Tibial artery (tissue), 4 donors: ENCODE results near the gene DBF4B.

Experiments used
- DNase-seq, 2 donors: peaks; one replicate each; pipeline ENCODE4 v3.0.0-alpha.2; 2019
- H3K27ac ChIP-seq, 2 donors: fragments of 200-600 bp; sonication (generic) in 1 of 2; 1 replicate in 1 of 2; 2 replicates in 1 of 2; pipeline ENCODE4 v1.5.1; 2018 to 2019; ENCODE audit warnings: mild to moderate bottlenecking in 1 of 2
- H3K27me3 ChIP-seq, 2 donors: fragments of 200-600 bp; sonication (generic) in 1 of 2; one replicate each; pipeline versions ENCODE4 v1.5.1 to v1.6.0; 2016 to 2019
- H3K36me3 ChIP-seq, 3 donors: fragments of 200-600 bp; sonication (generic) in 2 of 3; one replicate each; pipeline ENCODE4 v1.5.1; 2016 to 2019; ENCODE audit warnings: mild to moderate bottlenecking in 2 of 3
- H3K4me1 ChIP-seq, 4 donors: fragments of 200-600 bp; sonication (generic) in 2 of 4; 1 replicate in 3 of 4; 2 replicates in 1 of 4; pipeline ENCODE4 v1.5.1; 2016 to 2019
- H3K4me3 ChIP-seq, 2 donors: fragments of 200-600 bp; sonication (generic) in 1 of 2; 1 replicate in 1 of 2; 2 replicates in 1 of 2; pipeline ENCODE4 v1.5.1; 2018 to 2019; ENCODE audit warnings: mild to moderate bottlenecking in 2 of 2
- H3K9me3 ChIP-seq, 3 donors: fragments of 200-600 bp; sonication (generic) in 1 of 3; one replicate each; pipeline ENCODE4 v1.5.1; 2016 to 2019
- intact Hi-C: fragments of 100-400 bp; cut with DNase I; formaldehyde crosslinking; loops from one replicate; pipeline ENCODE4 v1.15.0; 2023; ENCODE audit warnings: low total_unique reads
- TF ChIP-seq, protein P1 (sequence below), 2 experiments: fragments of 200-600 bp in 1 of 2; fragments of 450-650 bp in 1 of 2; IDR thresholded peaks; one replicate each; pipeline ENCODE4 v1.5.1; 2017 to 2019; ENCODE audit warnings: antibody characterized with exemption in 2 of 2, mild to moderate bottlenecking in 1 of 2, moderate library complexity in 1 of 2

Gene DBF4B

DNA sequence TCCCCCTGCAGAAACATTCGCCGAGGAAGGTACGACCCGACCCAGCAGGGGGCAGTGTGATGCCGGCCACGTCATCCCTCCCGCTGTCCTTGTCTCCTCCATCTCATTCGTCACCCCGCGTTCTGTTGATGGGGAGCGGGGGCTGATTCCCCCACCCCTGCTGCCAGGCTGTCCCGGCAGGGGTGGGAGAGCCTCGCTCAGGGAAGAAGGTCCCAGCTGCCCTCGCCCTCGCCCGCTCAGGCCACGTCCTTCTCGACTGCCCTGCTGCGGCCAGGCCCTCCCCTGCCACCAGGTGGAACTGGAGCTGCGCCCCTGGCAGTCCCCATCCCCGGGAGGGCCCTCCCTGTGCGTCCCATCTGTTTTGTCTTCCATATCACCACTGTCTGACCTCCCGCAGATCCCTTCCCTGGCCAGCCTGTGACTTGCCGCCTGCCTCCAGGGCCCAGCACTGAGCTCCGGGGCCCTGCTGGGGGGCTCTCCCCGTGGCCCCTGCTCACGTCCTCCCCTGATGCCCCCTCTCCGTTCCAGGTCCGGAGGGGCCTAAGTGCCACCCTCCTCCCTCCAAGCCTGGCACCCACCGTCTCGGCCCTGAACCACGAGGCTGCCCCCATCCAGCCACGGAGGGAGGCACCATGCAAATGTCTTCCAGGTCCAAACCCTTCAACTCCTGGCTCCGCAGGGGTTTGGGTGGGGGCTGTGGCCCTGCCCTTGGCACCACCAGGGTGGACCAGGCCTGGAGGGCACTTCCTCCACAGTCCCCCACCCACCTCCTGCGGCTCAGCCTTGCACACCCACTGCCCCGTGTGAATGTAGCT lies 71.0 kb downstream of the DBF4B start:
- TF ChIP-seq, protein P1, sequence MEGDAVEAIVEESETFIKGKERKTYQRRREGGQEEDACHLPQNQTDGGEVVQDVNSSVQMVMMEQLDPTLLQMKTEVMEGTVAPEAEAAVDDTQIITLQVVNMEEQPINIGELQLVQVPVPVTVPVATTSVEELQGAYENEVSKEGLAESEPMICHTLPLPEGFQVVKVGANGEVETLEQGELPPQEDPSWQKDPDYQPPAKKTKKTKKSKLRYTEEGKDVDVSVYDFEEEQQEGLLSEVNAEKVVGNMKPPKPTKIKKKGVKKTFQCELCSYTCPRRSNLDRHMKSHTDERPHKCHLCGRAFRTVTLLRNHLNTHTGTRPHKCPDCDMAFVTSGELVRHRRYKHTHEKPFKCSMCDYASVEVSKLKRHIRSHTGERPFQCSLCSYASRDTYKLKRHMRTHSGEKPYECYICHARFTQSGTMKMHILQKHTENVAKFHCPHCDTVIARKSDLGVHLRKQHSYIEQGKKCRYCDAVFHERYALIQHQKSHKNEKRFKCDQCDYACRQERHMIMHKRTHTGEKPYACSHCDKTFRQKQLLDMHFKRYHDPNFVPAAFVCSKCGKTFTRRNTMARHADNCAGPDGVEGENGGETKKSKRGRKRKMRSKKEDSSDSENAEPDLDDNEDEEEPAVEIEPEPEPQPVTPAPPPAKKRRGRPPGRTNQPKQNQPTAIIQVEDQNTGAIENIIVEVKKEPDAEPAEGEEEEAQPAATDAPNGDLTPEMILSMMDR (IDR thresholded peaks at IDR 0.05): peak; percentile 84 to 92
- Histone ChIP-seq H3K36me3 (no peaks in the 10 kb centered on the region), H3K4me3 (peak overlapping the region; percentile 35 to 53), H3K9me3 (no peaks in the 10 kb centered on the region), H3K27ac (peak overlapping the region; percentile 30 to 39), H3K27me3 (peaks cover 0 to 4% of the 10 kb centered on the region in 2 donors), H3K4me1 (peaks cover 0 to 47% (median 35%) of the 10 kb centered on the region in 4 donors)
- DNase-seq: peak; percentile 65 to 86
- intact Hi-C loops: loop anchor here (5.0 kb wide), 1 partner anchor 243 kb away; no protein-coding TSS in a partner anchor

DNA sequence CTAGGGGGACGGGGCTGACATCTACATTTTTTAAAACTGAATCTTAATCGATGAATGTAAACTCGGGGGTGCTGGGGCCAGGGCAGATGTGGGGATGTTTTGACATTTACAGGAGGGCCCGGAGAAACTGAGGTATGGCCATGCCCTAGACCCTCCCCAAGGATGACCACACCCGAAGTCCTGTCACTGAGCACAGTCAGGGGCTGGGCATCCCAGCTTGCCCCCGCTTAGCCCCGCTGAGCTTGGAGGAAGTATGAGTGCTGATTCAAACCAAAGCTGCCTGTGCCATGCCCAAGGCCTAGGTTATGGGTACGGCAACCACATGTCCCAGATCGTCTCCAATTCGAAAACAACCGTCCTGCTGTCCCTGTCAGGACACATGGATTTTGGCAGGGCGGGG lies 71.7 kb downstream of the DBF4B start:
- TF ChIP-seq, protein P1 (IDR thresholded peaks at IDR 0.05): no peak
- no peak for DNase-seq
- H3K9me3 ChIP-seq: no peaks in the 10 kb centered on the region
- H3K4me1 ChIP-seq: peaks cover 0 to 43% (median 32%) of the 10 kb centered on the region in 4 donors
- no peak overlapping the region for H3K4me3 ChIP-seq
- H3K27me3 ChIP-seq: peaks cover 0 to 4% of the 10 kb centered on the region in 2 donors
- intact Hi-C loops: no loop called here
- no peak overlapping the region for H3K27ac ChIP-seq
- H3K36me3 ChIP-seq: no peaks in the 10 kb centered on the region

DNA sequence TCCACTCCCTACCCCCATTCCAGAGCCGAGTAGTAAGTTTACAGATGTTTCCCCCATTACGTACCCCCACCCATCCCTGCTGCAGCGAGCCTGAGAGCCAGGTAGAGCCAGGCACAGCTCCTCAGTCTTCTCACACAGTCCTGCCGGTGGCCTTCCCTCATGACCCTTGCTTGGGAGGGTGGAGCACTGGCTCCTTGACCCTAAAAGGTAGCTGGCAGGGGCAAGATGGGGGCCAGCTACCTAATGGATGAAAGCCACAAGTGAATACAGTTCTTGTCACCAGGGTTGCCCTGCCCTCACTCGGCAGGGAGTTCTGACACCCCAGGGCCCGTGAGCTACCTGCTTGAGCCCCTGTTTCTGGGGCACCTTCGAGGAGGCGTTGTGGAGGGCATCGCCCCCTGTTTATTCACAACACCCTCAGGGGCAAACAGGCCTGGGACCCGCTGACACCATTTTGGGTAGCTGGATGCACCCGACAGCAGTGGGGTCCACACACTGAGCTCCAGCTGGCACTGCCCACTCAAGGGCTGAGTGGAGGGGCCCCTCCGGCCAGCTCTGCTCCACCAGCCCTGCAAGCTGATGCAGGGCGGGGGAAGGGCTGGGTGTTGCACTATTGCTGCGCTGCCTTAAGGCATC lies 72.5 kb downstream of the DBF4B start:
- intact Hi-C loops: no loop called here
- TF ChIP-seq, protein P1 (IDR thresholded peaks at IDR 0.05): no peak
- no peak overlapping the region for H3K27ac ChIP-seq
- H3K9me3 ChIP-seq: no peaks in the 10 kb centered on the region
- peaks cover 0 to 40% (median 26%) of the 10 kb centered on the region in 4 donors for H3K4me1 ChIP-seq
- H3K27me3 ChIP-seq: peaks cover 0 to 4% of the 10 kb centered on the region in 2 donors
- no peaks in the 10 kb centered on the region for H3K36me3 ChIP-seq
- no peak for DNase-seq
- H3K4me3 ChIP-seq: no peak overlapping the region

DNA sequence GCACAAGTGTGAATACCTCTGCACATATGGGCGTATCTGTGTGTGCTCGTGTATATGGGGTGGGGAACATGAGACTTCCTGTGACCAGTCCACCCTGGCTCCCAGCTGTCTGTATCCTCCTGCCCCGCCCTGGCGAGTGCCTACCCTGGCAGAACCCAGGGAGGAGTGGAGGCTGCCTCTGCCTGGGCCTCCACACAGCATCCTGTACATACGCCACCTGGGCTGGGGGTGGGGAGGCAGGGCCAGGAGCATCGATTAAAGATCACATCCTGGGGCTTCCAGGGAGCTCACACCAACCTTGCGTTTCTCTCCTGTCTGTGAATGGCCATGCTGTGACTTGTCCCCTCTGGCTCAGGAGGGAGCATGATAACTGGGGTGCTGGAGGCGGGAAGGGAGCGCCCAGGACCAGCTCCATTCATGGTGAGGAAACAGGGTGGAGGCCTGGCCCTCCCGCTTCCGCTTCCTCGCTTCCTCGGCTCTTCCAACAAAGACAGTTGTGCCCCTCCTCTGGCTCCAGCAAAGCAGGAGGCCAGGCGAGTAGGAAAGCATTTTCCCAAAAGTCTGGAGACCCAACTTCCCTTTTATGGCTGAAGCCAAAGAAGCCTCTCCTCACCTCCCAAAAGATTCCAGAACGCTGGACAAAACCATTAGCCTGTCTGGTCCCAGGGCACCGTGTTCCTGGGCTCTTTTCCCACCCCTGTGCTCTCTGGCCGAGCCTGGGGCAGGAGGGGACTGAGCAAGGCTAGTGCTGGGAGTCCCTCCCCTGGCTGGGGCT lies 73.3 kb downstream of the DBF4B start:
- peak overlapping the region; percentile 68 to 74 for H3K27ac ChIP-seq
- DNase-seq: no peak
- H3K9me3 ChIP-seq: no peaks in the 10 kb centered on the region
- H3K36me3 ChIP-seq: no peaks in the 10 kb centered on the region
- H3K4me3 ChIP-seq: no peak overlapping the region
- TF ChIP-seq, protein P1 (IDR thresholded peaks at IDR 0.05): no peak
- peaks cover 0 to 40% (median 24%) of the 10 kb centered on the region in 4 donors for H3K4me1 ChIP-seq
- H3K27me3 ChIP-seq: peaks cover 0 to 4% of the 10 kb centered on the region in 2 donors
- intact Hi-C loops: no loop called here

DNA sequence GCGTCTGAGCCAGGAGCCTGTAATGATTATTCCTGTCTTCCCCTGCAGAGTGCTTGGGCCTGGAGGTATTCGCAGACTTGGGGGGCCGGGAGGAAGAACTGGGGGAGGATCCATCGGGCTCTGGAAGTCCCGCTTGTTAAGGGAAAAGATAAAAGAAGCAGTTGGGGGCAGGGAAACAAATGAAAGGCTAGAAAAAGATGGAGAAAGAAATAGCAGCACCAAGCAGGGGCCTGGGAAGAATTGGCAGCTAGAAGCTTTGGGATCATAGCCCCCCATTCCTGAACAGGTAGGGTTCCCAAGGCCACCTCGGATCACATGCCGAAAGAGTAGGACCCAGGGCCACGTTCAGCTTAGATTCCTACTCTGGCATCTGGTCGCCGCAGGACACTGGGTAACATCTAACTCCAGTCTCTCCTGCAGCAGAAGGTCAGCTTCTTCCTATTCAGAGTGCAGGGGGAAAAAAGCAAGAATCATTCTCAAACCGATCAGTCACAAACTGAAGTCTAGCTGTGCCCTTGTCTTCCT lies 73.9 kb downstream of the DBF4B start:
- Histone ChIP-seq H3K9me3 (no peaks in the 10 kb centered on the region), H3K4me1 (peaks cover 0 to 47% (median 29%) of the 10 kb centered on the region in 4 donors), H3K27ac (peak overlapping the region; percentile 68 to 74), H3K36me3 (no peaks in the 10 kb centered on the region), H3K4me3 (no peak overlapping the region), H3K27me3 (no peaks in the 10 kb centered on the region)
- peak in 1 of 2 donors; percentile 31 for DNase-seq
- TF ChIP-seq, protein P1 (IDR thresholded peaks at IDR 0.05): no peak
- intact Hi-C loops: no loop called here
